Keratinocyte (primary cell): Measurements from ENCODE around the gene USH2A. TPM values are rescaled to one million over a fixed set of nuclear protein-coding genes. Genes with fewer than 3 reads are reported as not detected.

Source experiments
- DNase-seq: peaks from one replicate; pipeline ENCODE4 v3.0.0-alpha.2; 2011; ENCODE audit warnings: low read depth, missing footprints, low spot score
- FAIRE-seq: peaks from 2 replicates; lab custom pipeline; 2011; peaks lifted over from hg19 to GRCh38; lab: Jason Lieb, UNC
- H2AFZ ChIP-seq: 2 replicates; pipeline ENCODE4 v1.6.0; 2012; ENCODE audit warnings: low read length, control low read depth, inconsistent platforms; ENCODE audit not compliant: control insufficient read depth
- H3K27ac ChIP-seq: 2 replicates; pipeline ENCODE4 v1.5.1; 2011; ENCODE audit warnings: low read length; ENCODE audit not compliant: control insufficient read depth, insufficient read depth
- H3K27me3 ChIP-seq: 3 replicates; pipeline ENCODE4 v1.6.0; 2011; ENCODE audit warnings: low read length; ENCODE audit not compliant: control insufficient read depth, insufficient read depth; ENCODE audit errors: extremely low read depth
- H3K36me3 ChIP-seq, 2 experiments: 2 replicates in 1 of 2; 3 replicates in 1 of 2; pipeline ENCODE4 v1.5.1; 2011; ENCODE audit warnings: low read length in 2 of 2, mild to moderate bottlenecking in 1 of 2; ENCODE audit not compliant: control insufficient read depth in 2 of 2, insufficient read depth in 2 of 2; ENCODE audit errors: extremely low read depth in 1 of 2
- H3K4me1 ChIP-seq: 3 replicates; pipeline ENCODE4 v1.5.1; 2011; ENCODE audit warnings: low read length; ENCODE audit not compliant: control insufficient read depth, insufficient read depth; ENCODE audit errors: extremely low read depth
- H3K4me2 ChIP-seq: 3 replicates; pipeline ENCODE4 v1.6.0; 2011; ENCODE audit warnings: low read depth, low read length; ENCODE audit not compliant: control insufficient read depth, insufficient read depth; ENCODE audit errors: extremely low read depth
- H3K4me3 ChIP-seq, 3 experiments: fragments of 200-600 bp in 1 of 3; sonication (generic) in 1 of 3; 2 replicates in 2 of 3; 3 replicates in 1 of 3; pipeline ENCODE4 v1.5.1; 2011 to 2016; ENCODE audit warnings: low read length in 3 of 3, mild to moderate bottlenecking in 3 of 3, control low read depth in 2 of 3, inconsistent platforms in 1 of 3, low read depth in 1 of 3, mixed read lengths in 1 of 3, mixed run types in 1 of 3, moderate library complexity in 1 of 3; ENCODE audit not compliant: control insufficient read depth in 2 of 3, insufficient read depth in 2 of 3; ENCODE audit errors: extremely low read depth in 1 of 3
- H3K79me2 ChIP-seq: 2 replicates; pipeline ENCODE4 v1.6.0; 2012; ENCODE audit warnings: low read length; ENCODE audit not compliant: control insufficient read depth, insufficient read depth
- H3K9ac ChIP-seq: 3 replicates; pipeline ENCODE4 v1.6.0; 2011; ENCODE audit warnings: low read length; ENCODE audit not compliant: control insufficient read depth, insufficient read depth; ENCODE audit errors: extremely low read depth
- H3K9me1 ChIP-seq: 3 replicates; pipeline ENCODE4 v1.6.0; 2011; ENCODE audit warnings: low read length; ENCODE audit not compliant: control insufficient read depth, insufficient read depth; ENCODE audit errors: extremely low read depth
- H3K9me3 ChIP-seq: 2 replicates; pipeline ENCODE4 v1.5.1; 2012; ENCODE audit warnings: low read depth, low read length; ENCODE audit not compliant: control insufficient read depth
- H4K20me1 ChIP-seq: 3 replicates; pipeline ENCODE4 v1.6.0; 2011; ENCODE audit warnings: low read length; ENCODE audit not compliant: control insufficient read depth, insufficient read depth; ENCODE audit errors: extremely low read depth
- CTCF ChIP-seq, 3 experiments: IDR thresholded peaks in 1 of 3; conservative IDR thresholded peaks in 1 of 3; optimal IDR thresholded peaks in 1 of 3; 2 replicates in 2 of 3; 3 replicates in 1 of 3; pipeline versions ENCODE3 to v1.5.1; 2011; ENCODE audit warnings: low read length in 3 of 3, mild to moderate bottlenecking in 3 of 3, moderate library complexity in 2 of 3, control low read depth in 1 of 3, inconsistent platforms in 1 of 3; ENCODE audit not compliant: insufficient read depth in 2 of 3; ENCODE audit errors: extremely low read depth in 1 of 3
- EZH2 ChIP-seq: IDR thresholded peaks from one replicate; pipeline ENCODE4 v1.6.1; 2012; ENCODE audit warnings: inconsistent platforms, mild to moderate bottlenecking, low read length, moderate library complexity
- dilution Hi-C: fragments of 300-500 bp; cut with MboI; formaldehyde crosslinking; loops from one replicate; pipeline ENCODE4 v1.7.0; 2020; ENCODE audit warnings: low sequenced_read_pairs; ENCODE audit not compliant: extremely low pct_ligation_motif_present
- polyA plus RNA-seq, 5 experiments: library from polyadenylated mRNA; depleted of rRNA in 3 of 5; stranded (reverse) in 3 of 5; stranded (forward) in 1 of 5; unstranded in 1 of 5; fragments of >200 nt; gene quantifications; 1 replicate in 1 of 5; 2 replicates in 3 of 5; 3 replicates in 1 of 5; pipeline versions ENCODE4 v1.2.1 to v1.2.3, GENCODE V29; 2011 to 2012; ENCODE audit warnings: missing spikeins in 2 of 5, low read depth in 1 of 5, low replicate concordance in 1 of 5

The USH2A gene
- polyA plus RNA-seq, 1 donor (not counting 4 experiments of a cell fraction or from before 2014, with no cell fraction given), result not detected

GRCh38 chr1:215601276-215601675, 822.0 kb downstream of the USH2A start:
- H3K4me2 ChIP-seq, result no peak overlapping the region
- no peak overlapping the region for H3K27ac ChIP-seq
- H3K36me3 ChIP-seq, result peaks cover 2 to 4% of the 10 kb centered on the region in 2 experiments
- DNase-seq, result no peak
- no peak overlapping the region for H2AFZ ChIP-seq
- dilution Hi-C loops, result no loop called here
- no peak overlapping the region for H3K9ac ChIP-seq
- TF ChIP-seq CTCF (optimal IDR thresholded peaks at IDR 0.05 in 1 of 3, IDR thresholded peaks at IDR 0.05 in 1 of 3, conservative IDR thresholded peaks at IDR 0.05 in 1 of 3; ENCODE audit: extremely low read depth in 1 of 3, insufficient read depth in 2 of 3, low read length in 3 of 3) (no peak), EZH2 (no peak)
- no peaks in the 10 kb centered on the region for H3K4me1 ChIP-seq
- H3K27me3 ChIP-seq, result no peaks in the 10 kb centered on the region
- no peaks in the 10 kb centered on the region for H3K9me1 ChIP-seq
- H3K79me2 ChIP-seq, result no peaks in the 10 kb centered on the region
- no peaks in the 10 kb centered on the region for H4K20me1 ChIP-seq
- FAIRE-seq, result no peak
- no peaks in the 10 kb centered on the region for H3K9me3 ChIP-seq
- no peak overlapping the region for H3K4me3 ChIP-seq

- no peaks in the 10 kb centered on the region for H3K79me2 ChIP-seq
- TF ChIP-seq EZH2 (no peak), CTCF (optimal IDR thresholded peaks at IDR 0.05 in 1 of 3, IDR thresholded peaks at IDR 0.05 in 1 of 3, conservative IDR thresholded peaks at IDR 0.05 in 1 of 3; ENCODE audit: extremely low read depth in 1 of 3, insufficient read depth in 2 of 3, low read length in 3 of 3) (no peak)
- dilution Hi-C loops, result no loop called here
- no peaks in the 10 kb centered on the region for H3K4me1 ChIP-seq
- no peaks in the 10 kb centered on the region for H3K9me3 ChIP-seq
- no peak overlapping the region for H2AFZ ChIP-seq
- H3K27me3 ChIP-seq, result no peaks in the 10 kb centered on the region
- H3K4me2 ChIP-seq, result no peak overlapping the region
- no peaks in the 10 kb centered on the region for H4K20me1 ChIP-seq
- no peak overlapping the region for H3K27ac ChIP-seq
- no peaks in the 10 kb centered on the region for H3K9me1 ChIP-seq
- no peak overlapping the region for H3K9ac ChIP-seq
- FAIRE-seq (no peak), DNase-seq (no peak)
- H3K4me3 ChIP-seq, result no peak overlapping the region
- peaks cover 2 to 4% of the 10 kb centered on the region in 2 experiments for H3K36me3 ChIP-seq
Observed at GRCh38 chr1:215600867-215601266, 822.4 kb downstream of the USH2A start.
